SIG-M5 treated with dmso at 0.1 percent for 504 hours (cell line): Measurements from ENCODE around the gene MPL.

Source experiments
- DNase-seq: peaks from one replicate; lab custom pipeline; 2025; ENCODE audit not compliant: unreplicated experiment; lab: John Stamatoyannopoulos, UW

The MPL gene

GRCh38 chr1:43337588-43337987 lies at the start of gene MPL:
Gene MPL, plus strand, starts transcription at chr1:43337818. Its CDS starts 31 bp downstream, at chr1:43337849.
- DNase-seq = no peak

GRCh38 chr1:43288058-43288784 lies 49.4 kb upstream of the MPL start:
- no peak for DNase-seq

- no peak for DNase-seq
Measured at GRCh38 chr1:43288785-43289706, 48.6 kb upstream of the MPL start.

GRCh38 chr1:43292216-43292615 lies 45.4 kb upstream of the MPL start:
- no peak for DNase-seq

- no peak for DNase-seq
Measured at GRCh38 chr1:43292679-43293078, 44.9 kb upstream of the MPL start.

GRCh38 chr1:43293176-43293575 lies 44.4 kb upstream of the MPL start:
- DNase-seq = no peak

- DNase-seq = no peak
Measured at GRCh38 chr1:43293896-43294760, 43.5 kb upstream of the MPL start.

GRCh38 chr1:43294761-43295160 lies 42.9 kb upstream of the MPL start:
- no peak for DNase-seq

- no peak for DNase-seq
Measured at GRCh38 chr1:43296207-43296606, 41.4 kb upstream of the MPL start.

GRCh38 chr1:43298055-43298454 lies 39.6 kb upstream of the MPL start:
- no peak for DNase-seq

- no peak for DNase-seq
Measured at GRCh38 chr1:43299101-43299500, 38.5 kb upstream of the MPL start.

GRCh38 chr1:43300378-43301094 lies 37.1 kb upstream of the MPL start, which contains the start of gene TIE1:
Gene TIE1, plus strand, starts transcription at chr1:43300982. Its CDS starts 90 bp downstream, at chr1:43301072.
- no peak for DNase-seq

- DNase-seq = no peak
Measured at GRCh38 chr1:43302201-43302600, 35.4 kb upstream of the MPL start.

GRCh38 chr1:43302721-43303470 lies 34.7 kb upstream of the MPL start:
- DNase-seq = no peak

- DNase-seq = no peak
Measured at GRCh38 chr1:43303471-43304313, 33.9 kb upstream of the MPL start.

- no peak for DNase-seq
Measured at GRCh38 chr1:43304314-43304681, 33.3 kb upstream of the MPL start.

- no peak for DNase-seq
Measured at GRCh38 chr1:43304771-43305300, 32.8 kb upstream of the MPL start.

- no peak for DNase-seq
Measured at GRCh38 chr1:43305461-43305860, 32.2 kb upstream of the MPL start.
